Activated effector memory CD4-positive, alpha-beta T cell treated with anti-CD3 and anti-CD28 coated beads, Interleukin-2, amount 50 U/mL, for 16 hours (primary cell): ENCODE data around the gene MRPL52.
"Not testable (repeated sequence)": the region's sequence is repeated elsewhere in the genome, so short reads cannot be mapped to it uniquely, and the experiment has no call there.

Experiments used
- DNase-seq: peaks from one replicate; pipeline ENCODE4 v3.0.0-alpha.2; 2020

The MRPL52 gene

GRCh38 chr14:22841311-22841710 lies 11.6 kb downstream of the MRPL52 start:
- no peak for DNase-seq

GRCh38 chr14:22841769-22842168 lies 12.1 kb downstream of the MRPL52 start:
- no peak for DNase-seq

- DNase-seq: no peak
Measured at GRCh38 chr14:22842211-22843122, 12.8 kb downstream of the MRPL52 start.

- DNase-seq: no peak
Measured at GRCh38 chr14:22843123-22843925, 13.6 kb downstream of the MRPL52 start.

GRCh38 chr14:22844221-22845102 lies 14.8 kb downstream of the MRPL52 start:
- DNase-seq: no peak

- DNase-seq: no peak
Measured at GRCh38 chr14:22845103-22845394, 15.4 kb downstream of the MRPL52 start.

- no peak for DNase-seq
Measured at GRCh38 chr14:22845821-22846625, 16.3 kb downstream of the MRPL52 start.

GRCh38 chr14:22846811-22847307 lies 17.2 kb downstream of the MRPL52 start:
- no peak for DNase-seq

- DNase-seq: no peak
Measured at GRCh38 chr14:22847661-22848341, 18.1 kb downstream of the MRPL52 start.

- no peak for DNase-seq
Measured at GRCh38 chr14:22848351-22849164, 18.9 kb downstream of the MRPL52 start.

GRCh38 chr14:22849212-22849819 lies 19.6 kb downstream of the MRPL52 start:
- no peak for DNase-seq

- no peak for DNase-seq
Measured at GRCh38 chr14:22850944-22851764, 21.5 kb downstream of the MRPL52 start.

- not testable (repeated sequence) for DNase-seq
Measured at GRCh38 chr14:22852178-22852577, 22.5 kb downstream of the MRPL52 start.

GRCh38 chr14:22852599-22852939 lies 22.9 kb downstream of the MRPL52 start:
- no peak for DNase-seq

GRCh38 chr14:22852940-22853767 lies 23.5 kb downstream of the MRPL52 start:
- DNase-seq: peak; percentile 97

GRCh38 chr14:22854296-22854695 lies 24.6 kb downstream of the MRPL52 start:
- not testable (repeated sequence) for DNase-seq

- DNase-seq: no peak
Measured at GRCh38 chr14:22854963-22855724, 25.5 kb downstream of the MRPL52 start.
